SH-SY5Y (cell line): Measurements from ENCODE around the gene GCNT2.

Experiments
- GATA2 ChIP-seq: IDR thresholded peaks from 2 replicates; pipeline ENCODE4 v1.6.1; 2011; ENCODE audit warnings: mild to moderate bottlenecking, low read depth, low read length
- GATA3 ChIP-seq: IDR thresholded peaks from 2 replicates; pipeline ENCODE4 v1.6.1; 2011; ENCODE audit warnings: low read depth, mild to moderate bottlenecking, low read length, moderate library complexity

DNA sequence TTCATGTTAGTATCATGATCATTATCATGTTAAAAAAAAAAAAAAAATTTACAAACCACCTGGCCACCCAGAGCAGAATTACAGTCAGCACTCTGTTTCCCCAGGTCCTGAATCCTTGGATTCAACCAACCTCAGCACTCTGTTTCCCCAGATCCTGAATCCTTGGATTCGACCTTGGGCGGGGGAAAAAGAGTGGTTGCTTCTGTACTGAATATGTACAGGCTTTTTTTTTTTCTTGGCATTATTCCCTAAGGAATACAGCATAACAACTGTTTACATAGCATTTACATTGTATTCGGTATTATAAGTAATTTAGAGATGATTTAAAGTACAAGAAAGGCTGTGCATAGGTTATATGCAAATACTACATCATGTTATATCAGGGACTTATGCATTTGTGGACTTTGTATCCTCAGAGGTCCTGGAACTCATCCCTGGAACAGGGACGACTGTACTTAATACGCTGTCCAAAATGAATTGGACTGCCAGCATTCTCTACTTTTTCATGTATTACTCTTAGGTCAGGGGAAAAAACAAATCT is 31.2 kb downstream of the GCNT2 start:
- no peak for TF ChIP-seq GATA2
- no peak for TF ChIP-seq GATA3
